Left lung (tissue), 10 donors: ENCODE results near the gene PLG. TPM values are rescaled to one million over a fixed set of nuclear protein-coding genes. Genes with fewer than 3 reads are reported as not detected.
"Not testable (repeated sequence)": the region's sequence is repeated elsewhere in the genome, so short reads cannot be mapped to it uniquely, and the experiment has no call there.

Experiments
- ATAC-seq: fragments of 200-7000 bp; cut with Tn5 transposase; one replicate; pipeline ENCODE4 v1.9.1; 2020; ENCODE audit warnings: moderate library complexity
- DNase-seq, 4 donors: peaks; one replicate each; pipeline ENCODE4 v3.0.0-alpha.2; 2013 to 2020
- H3K27ac ChIP-seq, 2 donors: fragments of 200-600 bp; sonication (generic) in 1 of 2; one replicate each; pipeline versions ENCODE4 v1.5.0 to v1.8.0; 2020 to 2021
- H3K27me3 ChIP-seq, 2 donors: fragments of 200-600 bp; sonication (generic) in 1 of 2; one replicate each; pipeline versions ENCODE4 v1.5.0 to v1.8.0; 2020 to 2021
- H3K36me3 ChIP-seq, 2 donors: fragments of 200-600 bp; sonication (generic) in 1 of 2; one replicate each; pipeline versions ENCODE4 v1.5.0 to v1.8.0; 2020 to 2021
- H3K4me1 ChIP-seq, 2 donors: fragments of 200-600 bp; one replicate each; pipeline ENCODE4 v1.8.0; 2021
- H3K4me3 ChIP-seq, 2 donors: fragments of 200-600 bp; sonication (generic) in 1 of 2; one replicate each; pipeline versions ENCODE4 v1.5.0 to v1.8.0; 2020 to 2021; ENCODE audit warnings: mild to moderate bottlenecking in 1 of 2
- H3K9me3 ChIP-seq, 2 donors: fragments of 200-600 bp; sonication (generic) in 1 of 2; one replicate each; pipeline versions ENCODE4 v1.5.0 to v1.8.0; 2020 to 2021
- intact Hi-C, 2 donors: fragments of 100-400 bp; cut with DNase I; formaldehyde crosslinking; loops; one replicate each; pipeline versions ENCODE4 v1.11.2 to v1.14.2; 2022
- polyA plus RNA-seq, 6 donors: library from polyadenylated mRNA; unstranded; fragments of 120-200 nt; gene quantifications; one replicate each; pipeline ENCODE4 v1.2.1, GENCODE V29; 2013; ENCODE audit not compliant: insufficient read length in 6 of 6
- total RNA-seq, 2 donors: library from RNA; stranded (reverse); fragmentation: NEBNext Ultra II Directional; extraction: Animal tissue kit (Norgen Biotek cat#: 25700); gene quantifications; one replicate each; pipeline ENCODE4 v1.2.1, GENCODE V29; 2021
- TF ChIP-seq, protein P1 (sequence below), 2 donors: fragments of 200-600 bp; sonication (generic) in 1 of 2; IDR thresholded peaks; one replicate each; pipeline versions ENCODE4 v1.5.0 to v1.8.0; 2021; ENCODE audit warnings: antibody characterized with exemption in 2 of 2
- donor health status: DM: no; HTN: yes; CAD: no.
- donor health status: DM: no; HTN: no; CAD: no.

Gene PLG
- total and polyA plus RNA-seq, 8 donors, result 0.29 to 8.9 (median 6.2) TPM

DNA sequence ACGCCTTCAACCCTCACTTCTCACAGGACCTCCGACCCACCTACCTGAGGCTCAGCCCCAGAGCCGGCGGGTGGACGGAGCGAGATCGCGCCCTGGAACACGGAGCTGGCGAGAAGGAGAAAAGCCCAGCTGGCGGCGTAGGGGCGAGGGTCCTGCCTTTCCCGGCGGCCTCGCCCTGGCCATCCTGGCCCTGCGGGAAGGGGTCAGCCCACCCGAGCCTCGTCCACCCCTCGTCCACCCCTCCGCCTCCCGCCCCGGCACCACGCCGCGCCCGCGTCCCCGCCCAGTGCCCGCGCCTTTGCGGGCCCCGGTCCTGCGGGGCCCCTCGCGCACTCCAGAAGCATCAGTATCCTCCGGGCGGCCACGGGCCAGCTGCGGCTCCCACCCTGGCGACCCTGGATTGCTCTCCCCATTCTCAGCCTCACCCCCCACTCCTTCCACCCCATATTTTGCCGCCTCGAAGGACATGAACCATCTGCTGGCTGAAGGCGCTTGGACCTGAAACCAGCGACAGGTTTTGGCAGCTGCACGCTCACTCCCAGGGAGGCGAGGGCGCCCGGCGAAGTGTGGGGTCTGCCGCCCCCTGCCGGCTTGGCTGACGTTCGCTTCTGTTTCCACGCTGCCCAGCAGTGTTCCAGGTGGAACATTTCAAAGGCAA lies 65.1 kb downstream of the PLG start:
- H3K27ac ChIP-seq, result no peak overlapping the region

DNA sequence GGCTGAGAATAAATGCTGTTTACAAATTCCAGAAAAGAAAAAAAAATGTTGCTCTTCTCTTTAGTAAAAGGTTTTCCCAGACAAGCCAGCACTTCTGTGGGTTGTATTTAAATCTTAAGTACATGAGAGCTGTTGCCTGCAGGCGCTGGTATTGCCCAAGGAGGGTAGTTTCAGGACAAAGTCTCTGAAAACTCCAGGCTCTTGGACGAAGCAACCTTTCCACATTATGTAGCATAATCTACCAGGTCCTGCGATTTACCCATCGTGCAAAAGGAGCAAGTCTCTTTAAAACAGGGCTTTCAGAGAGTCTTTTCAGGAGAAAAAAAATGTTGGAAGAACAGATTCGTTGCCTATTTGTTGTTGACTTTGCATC lies 65.6 kb downstream of the PLG start:
- H3K36me3 ChIP-seq, result no peaks in the 10 kb centered on the region
- peaks cover 0 to 18% of the 10 kb centered on the region in 2 donors for H3K27me3 ChIP-seq
- no peak for DNase-seq
- TF ChIP-seq, protein P1, sequence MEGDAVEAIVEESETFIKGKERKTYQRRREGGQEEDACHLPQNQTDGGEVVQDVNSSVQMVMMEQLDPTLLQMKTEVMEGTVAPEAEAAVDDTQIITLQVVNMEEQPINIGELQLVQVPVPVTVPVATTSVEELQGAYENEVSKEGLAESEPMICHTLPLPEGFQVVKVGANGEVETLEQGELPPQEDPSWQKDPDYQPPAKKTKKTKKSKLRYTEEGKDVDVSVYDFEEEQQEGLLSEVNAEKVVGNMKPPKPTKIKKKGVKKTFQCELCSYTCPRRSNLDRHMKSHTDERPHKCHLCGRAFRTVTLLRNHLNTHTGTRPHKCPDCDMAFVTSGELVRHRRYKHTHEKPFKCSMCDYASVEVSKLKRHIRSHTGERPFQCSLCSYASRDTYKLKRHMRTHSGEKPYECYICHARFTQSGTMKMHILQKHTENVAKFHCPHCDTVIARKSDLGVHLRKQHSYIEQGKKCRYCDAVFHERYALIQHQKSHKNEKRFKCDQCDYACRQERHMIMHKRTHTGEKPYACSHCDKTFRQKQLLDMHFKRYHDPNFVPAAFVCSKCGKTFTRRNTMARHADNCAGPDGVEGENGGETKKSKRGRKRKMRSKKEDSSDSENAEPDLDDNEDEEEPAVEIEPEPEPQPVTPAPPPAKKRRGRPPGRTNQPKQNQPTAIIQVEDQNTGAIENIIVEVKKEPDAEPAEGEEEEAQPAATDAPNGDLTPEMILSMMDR (IDR thresholded peaks at IDR 0.05), result no peak
- ATAC-seq, result peak; percentile 16
- H3K4me3 ChIP-seq, result peak overlapping the region; percentile 21 to 31
- H3K9me3 ChIP-seq, result peaks cover 0 to 4% of the 10 kb centered on the region in 2 donors
- H3K27ac ChIP-seq, result no peak overlapping the region
- intact Hi-C loops, result no loop called here
- H3K4me1 ChIP-seq, result no peaks in the 10 kb centered on the region

More for the DNA sequence above, 65.1 kb downstream of the PLG start:
- DNase-seq (peak; percentile 58 to 95 (median 89)), ATAC-seq (peak; percentile 98)
- Histone ChIP-seq H3K4me1 (no peaks in the 10 kb centered on the region), H3K9me3 (peaks cover 0 to 7% of the 10 kb centered on the region in 2 donors), H3K4me3 (peak overlapping the region; percentile 21 to 31), H3K27me3 (peaks cover 0 to 18% of the 10 kb centered on the region in 2 donors), H3K36me3 (no peaks in the 10 kb centered on the region)
- intact Hi-C loops, result no loop called here
- TF ChIP-seq, protein P1 (IDR thresholded peaks at IDR 0.05), result peak; percentile 46 to 61

DNA sequence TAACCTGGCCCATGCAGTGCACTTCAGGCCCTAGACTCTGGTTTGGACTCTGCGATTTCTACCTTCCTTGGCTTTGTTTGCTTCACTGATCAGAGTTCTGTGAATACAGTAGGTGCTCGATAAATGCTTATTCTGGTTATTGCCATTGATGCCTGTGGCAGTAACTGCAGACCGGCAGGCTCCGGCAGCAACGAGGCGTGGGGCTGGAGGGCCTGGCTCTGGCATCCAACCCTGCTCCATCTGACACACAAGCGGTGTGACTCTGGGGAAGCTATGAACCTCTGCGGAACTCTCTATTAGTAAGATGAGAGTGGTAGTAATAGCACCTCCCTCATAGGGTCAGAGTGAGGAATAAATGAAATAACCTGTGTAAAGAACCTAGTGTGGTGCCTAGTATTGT lies 66.1 kb downstream of the PLG start:
- H3K4me1 ChIP-seq, result no peaks in the 10 kb centered on the region
- no peaks in the 10 kb centered on the region for H3K36me3 ChIP-seq
- H3K27ac ChIP-seq, result no peak overlapping the region
- DNase-seq (no peak), ATAC-seq (no peak)
- intact Hi-C loops, result no loop called here
- no peak overlapping the region for H3K4me3 ChIP-seq
- TF ChIP-seq, protein P1 (IDR thresholded peaks at IDR 0.05), result no peak
- no peaks in the 10 kb centered on the region for H3K9me3 ChIP-seq
- H3K27me3 ChIP-seq, result peaks cover 0 to 18% of the 10 kb centered on the region in 2 donors

DNA sequence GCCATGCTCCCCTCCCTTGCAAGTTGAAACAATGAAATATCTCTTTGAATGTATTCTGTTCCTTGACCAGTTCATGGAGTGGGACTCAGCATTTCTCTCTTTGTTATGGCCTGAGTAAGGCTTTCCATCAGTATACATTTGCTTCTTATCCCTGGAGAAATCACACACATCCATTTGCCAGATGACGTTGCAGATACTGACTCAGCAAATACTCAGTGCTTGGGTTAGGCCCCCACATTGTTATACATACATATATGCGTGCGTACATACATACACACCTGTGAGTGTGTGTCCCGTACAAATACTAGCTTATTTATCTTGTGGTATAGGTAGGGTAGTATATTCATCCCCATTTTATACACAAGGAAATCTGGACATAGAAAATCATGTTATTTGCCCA lies 72.4 kb downstream of the PLG start:
- no peak overlapping the region for H3K4me3 ChIP-seq
- H3K27me3 ChIP-seq, result no peaks in the 10 kb centered on the region
- TF ChIP-seq, protein P1 (IDR thresholded peaks at IDR 0.05), result no peak
- no peaks in the 10 kb centered on the region for H3K4me1 ChIP-seq
- DNase-seq (no peak), ATAC-seq (no peak)
- H3K27ac ChIP-seq, result no peak overlapping the region
- H3K9me3 ChIP-seq, result peaks cover 0 to 5% of the 10 kb centered on the region in 2 donors
- intact Hi-C loops, result no loop called here
- H3K36me3 ChIP-seq, result no peaks in the 10 kb centered on the region

DNA sequence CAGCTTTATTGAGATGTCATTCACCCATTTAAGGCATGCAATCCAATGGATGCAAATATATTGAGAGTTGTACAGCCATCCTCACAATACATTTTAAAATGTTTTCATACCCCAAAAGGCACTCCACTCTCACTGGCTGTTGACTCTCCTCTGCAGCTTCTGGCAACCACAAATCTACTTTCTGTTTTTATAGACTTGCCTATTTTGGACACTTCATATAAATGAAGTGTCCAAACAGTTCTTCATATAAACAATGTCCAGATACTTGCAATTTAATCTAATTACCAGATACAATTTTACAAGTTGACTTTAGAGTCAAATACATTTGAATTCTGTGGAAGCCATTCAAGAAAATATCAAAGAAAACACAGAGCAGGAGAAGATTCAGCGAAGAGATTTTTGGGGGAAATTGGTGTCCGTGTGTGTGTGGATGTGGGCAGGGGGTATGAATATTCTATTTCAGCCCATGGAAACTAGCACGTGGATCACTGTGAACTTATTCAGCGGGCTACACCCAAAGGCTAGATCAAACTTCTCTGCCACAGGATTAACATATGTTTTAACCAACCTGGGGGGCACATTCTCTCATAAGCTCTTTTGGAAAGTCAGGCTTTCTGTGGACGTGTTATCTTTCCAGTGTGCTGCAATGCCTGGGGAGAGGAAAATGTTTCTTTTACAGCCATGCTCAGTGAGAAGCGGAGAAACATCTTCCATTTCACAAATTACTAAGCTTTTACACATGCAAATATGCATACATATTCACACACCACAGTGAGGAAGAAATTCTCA lies 73.9 kb downstream of the PLG start:
- TF ChIP-seq, protein P1 (IDR thresholded peaks at IDR 0.05), result no peak
- intact Hi-C loops, result no loop called here

DNA sequence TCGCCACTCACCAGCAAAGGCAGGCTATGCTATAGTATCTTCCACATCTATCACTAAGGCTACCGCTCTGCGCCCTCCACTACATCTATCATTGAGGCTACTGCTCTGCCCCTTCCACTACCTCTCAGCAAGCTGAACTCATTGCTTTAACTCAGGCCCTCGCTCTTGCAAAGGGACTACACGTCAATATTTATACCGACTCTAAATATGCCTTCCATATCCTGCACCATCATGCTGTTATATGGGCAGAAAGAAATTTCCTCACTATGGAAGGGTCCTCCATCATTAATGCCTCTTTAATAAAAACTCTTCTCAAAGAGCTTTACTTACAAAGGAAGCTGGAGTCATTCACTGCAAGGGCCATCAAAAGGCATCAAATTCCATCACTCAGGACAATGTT lies 77.1 kb downstream of the PLG start:
- H3K9me3 ChIP-seq, H3K36me3 ChIP-seq, H3K4me1 ChIP-seq, H3K4me3 ChIP-seq, H3K27me3 ChIP-seq, ATAC-seq, intact Hi-C loops, DNase-seq, H3K27ac ChIP-seq: not testable (repeated sequence)

More for the DNA sequence above, 73.9 kb downstream of the PLG start:
- Histone ChIP-seq H3K4me1 (no peaks in the 10 kb centered on the region), H3K36me3 (no peaks in the 10 kb centered on the region), H3K27ac (no peak overlapping the region), H3K4me3 (no peak overlapping the region), H3K9me3 (peaks cover 0 to 6% of the 10 kb centered on the region in 2 donors), H3K27me3 (no peaks in the 10 kb centered on the region)
- DNase-seq (peak in 2 of 4 donors; percentile 38 to 50), ATAC-seq (no peak)

DNA sequence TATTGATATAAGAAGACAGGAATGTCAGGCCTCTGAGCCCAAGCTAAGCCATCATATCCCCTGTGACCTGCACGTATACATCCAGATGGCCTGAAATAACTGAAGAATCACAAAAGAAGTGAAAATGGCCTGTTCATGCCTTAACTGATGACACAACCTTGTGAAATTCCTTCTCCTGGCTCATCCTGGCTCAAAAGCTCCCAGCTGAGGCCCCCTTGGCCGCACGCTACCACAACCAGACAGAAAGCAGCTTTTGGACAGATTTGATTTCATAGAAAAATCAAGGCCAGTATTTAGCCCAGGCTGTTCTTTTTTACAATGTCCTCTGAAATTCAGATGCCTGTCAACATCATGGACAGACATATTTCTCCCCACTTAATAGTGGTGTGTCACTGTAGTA lies 78.6 kb downstream of the PLG start:
- H3K4me1 ChIP-seq, H3K36me3 ChIP-seq, ATAC-seq, DNase-seq, intact Hi-C loops, H3K4me3 ChIP-seq, H3K27ac ChIP-seq, H3K27me3 ChIP-seq, H3K9me3 ChIP-seq: not testable (repeated sequence)
